ENCODE data around the gene SYT14.

DNA sequence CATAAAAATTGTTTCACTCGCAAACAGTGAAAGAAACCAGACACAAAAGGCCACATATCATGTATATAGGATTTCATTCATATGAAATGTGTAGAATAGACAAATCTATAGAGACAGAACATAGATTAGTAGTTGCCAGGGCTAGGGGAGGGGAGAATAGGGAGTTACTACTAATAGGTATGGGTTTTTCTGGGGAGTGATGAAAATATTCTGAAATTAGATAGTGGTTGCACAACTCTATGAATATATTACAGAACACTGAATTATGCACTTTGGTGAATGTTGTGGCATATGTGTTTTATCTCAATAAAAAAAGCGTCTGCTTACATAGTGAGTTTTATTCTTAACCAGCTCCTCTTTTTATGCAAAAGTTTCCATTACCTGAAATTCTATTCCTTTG, 21.6 kb downstream of the SYT14 start:
- TF ChIP-seq EP300 (IDR thresholded peaks at IDR 0.05; ENCODE audit: borderline replicate concordance) (no peak), RAD21 (IDR thresholded peaks at IDR 0.05; ENCODE audit: low read depth) (no peak), TEAD4 (IDR thresholded peaks at IDR 0.05) (no peak), YY1 (IDR thresholded peaks at IDR 0.05; ENCODE audit: low read depth) (no peak), NFIC (IDR thresholded peaks at IDR 0.05) (no peak), TCF12 (IDR thresholded peaks at IDR 0.05; ENCODE audit: low read depth) (no peak), CEBPB (IDR thresholded peaks at IDR 0.05) (no peak), CREB1 (IDR thresholded peaks at IDR 0.05; ENCODE audit: low read depth) (no peak)
- TF ChIP-seq, protein P1, sequence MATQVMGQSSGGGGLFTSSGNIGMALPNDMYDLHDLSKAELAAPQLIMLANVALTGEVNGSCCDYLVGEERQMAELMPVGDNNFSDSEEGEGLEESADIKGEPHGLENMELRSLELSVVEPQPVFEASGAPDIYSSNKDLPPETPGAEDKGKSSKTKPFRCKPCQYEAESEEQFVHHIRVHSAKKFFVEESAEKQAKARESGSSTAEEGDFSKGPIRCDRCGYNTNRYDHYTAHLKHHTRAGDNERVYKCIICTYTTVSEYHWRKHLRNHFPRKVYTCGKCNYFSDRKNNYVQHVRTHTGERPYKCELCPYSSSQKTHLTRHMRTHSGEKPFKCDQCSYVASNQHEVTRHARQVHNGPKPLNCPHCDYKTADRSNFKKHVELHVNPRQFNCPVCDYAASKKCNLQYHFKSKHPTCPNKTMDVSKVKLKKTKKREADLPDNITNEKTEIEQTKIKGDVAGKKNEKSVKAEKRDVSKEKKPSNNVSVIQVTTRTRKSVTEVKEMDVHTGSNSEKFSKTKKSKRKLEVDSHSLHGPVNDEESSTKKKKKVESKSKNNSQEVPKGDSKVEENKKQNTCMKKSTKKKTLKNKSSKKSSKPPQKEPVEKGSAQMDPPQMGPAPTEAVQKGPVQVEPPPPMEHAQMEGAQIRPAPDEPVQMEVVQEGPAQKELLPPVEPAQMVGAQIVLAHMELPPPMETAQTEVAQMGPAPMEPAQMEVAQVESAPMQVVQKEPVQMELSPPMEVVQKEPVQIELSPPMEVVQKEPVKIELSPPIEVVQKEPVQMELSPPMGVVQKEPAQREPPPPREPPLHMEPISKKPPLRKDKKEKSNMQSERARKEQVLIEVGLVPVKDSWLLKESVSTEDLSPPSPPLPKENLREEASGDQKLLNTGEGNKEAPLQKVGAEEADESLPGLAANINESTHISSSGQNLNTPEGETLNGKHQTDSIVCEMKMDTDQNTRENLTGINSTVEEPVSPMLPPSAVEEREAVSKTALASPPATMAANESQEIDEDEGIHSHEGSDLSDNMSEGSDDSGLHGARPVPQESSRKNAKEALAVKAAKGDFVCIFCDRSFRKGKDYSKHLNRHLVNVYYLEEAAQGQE (IDR thresholded peaks at IDR 0.05; ENCODE audit: low read depth): no peak
- TF ChIP-seq, protein P2, sequence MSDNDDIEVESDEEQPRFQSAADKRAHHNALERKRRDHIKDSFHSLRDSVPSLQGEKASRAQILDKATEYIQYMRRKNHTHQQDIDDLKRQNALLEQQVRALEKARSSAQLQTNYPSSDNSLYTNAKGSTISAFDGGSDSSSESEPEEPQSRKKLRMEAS (IDR thresholded peaks at IDR 0.05): no peak

Data from Ishikawa (cell line).